ENCODE results near the gene STK10. TPM values are rescaled to one million over a fixed set of nuclear protein-coding genes. Genes with fewer than 3 reads are reported as not detected.

The STK10 gene
- total RNA-seq, 2 donors from 2014 or later, result 16.1 to 23.2 TPM

GRCh38 chr5:172164769-172165212 is 23.2 kb downstream of the STK10 start:
- H3K36me3 ChIP-seq, result no peaks in the 10 kb centered on the region
- H3K27me3 ChIP-seq, result no peaks in the 10 kb centered on the region
- H3K27ac ChIP-seq, result no peak overlapping the region
- H3K9me3 ChIP-seq, result no peaks in the 10 kb centered on the region
- TF ChIP-seq CTCF (IDR thresholded peaks at IDR 0.05), result no peak
- DNase-seq, result no peak
- no peak overlapping the region for H3K4me3 ChIP-seq
- intact Hi-C loops (cut with DNase I), result no loop called here
- H3K4me1 ChIP-seq, result no peaks in the 10 kb centered on the region
- no peak overlapping the region for H3K9ac ChIP-seq (ENCODE audit: low read depth in 2 of 2, low read length in 2 of 2)

- no peaks in the 10 kb centered on the region for H3K9me3 ChIP-seq
- H3K27me3 ChIP-seq, result no peaks in the 10 kb centered on the region
- TF ChIP-seq CTCF (IDR thresholded peaks at IDR 0.05), result no peak
- H3K27ac ChIP-seq, result no peak overlapping the region
- intact Hi-C loops (cut with DNase I), result no loop called here
- DNase-seq, result no peak
- no peak overlapping the region for H3K4me3 ChIP-seq
- no peaks in the 10 kb centered on the region for H3K4me1 ChIP-seq
- no peaks in the 10 kb centered on the region for H3K36me3 ChIP-seq
- no peak overlapping the region for H3K9ac ChIP-seq (ENCODE audit: low read depth in 2 of 2, low read length in 2 of 2)
Observed at GRCh38 chr5:172163346-172163745, 24.7 kb downstream of the STK10 start.

- H3K4me3 ChIP-seq, result no peak overlapping the region
- no peak for TF ChIP-seq CTCF (IDR thresholded peaks at IDR 0.05)
- no peaks in the 10 kb centered on the region for H3K9me3 ChIP-seq
- intact Hi-C loops (cut with DNase I), result no loop called here
- H3K27ac ChIP-seq, result no peak overlapping the region
- H3K9ac ChIP-seq (ENCODE audit: low read depth in 2 of 2, low read length in 2 of 2), result no peak overlapping the region
- no peaks in the 10 kb centered on the region for H3K27me3 ChIP-seq
- H3K4me1 ChIP-seq, result no peaks in the 10 kb centered on the region
- no peaks in the 10 kb centered on the region for H3K36me3 ChIP-seq
- no peak for DNase-seq
Observed at GRCh38 chr5:172162987-172163343, 25.1 kb downstream of the STK10 start.

GRCh38 chr5:172162323-172162986 is 25.6 kb downstream of the STK10 start:
- H3K9me3 ChIP-seq, result no peaks in the 10 kb centered on the region
- no peaks in the 10 kb centered on the region for H3K36me3 ChIP-seq
- H3K4me3 ChIP-seq, result no peak overlapping the region
- H3K9ac ChIP-seq (ENCODE audit: low read depth in 2 of 2, low read length in 2 of 2), result no peak overlapping the region
- TF ChIP-seq CTCF (IDR thresholded peaks at IDR 0.05), result no peak
- no peaks in the 10 kb centered on the region for H3K27me3 ChIP-seq
- H3K27ac ChIP-seq, result no peak overlapping the region
- intact Hi-C loops (cut with DNase I), result no loop called here
- no peaks in the 10 kb centered on the region for H3K4me1 ChIP-seq
- DNase-seq, result no peak

GRCh38 chr5:172160506-172160905 is 27.5 kb downstream of the STK10 start:
- Histone ChIP-seq H3K27me3 (no peaks in the 10 kb centered on the region), H3K27ac (no peak overlapping the region), H3K9ac (ENCODE audit: low read depth in 2 of 2, low read length in 2 of 2) (no peak overlapping the region), H3K4me1 (no peaks in the 10 kb centered on the region), H3K36me3 (no peaks in the 10 kb centered on the region), H3K4me3 (no peak overlapping the region), H3K9me3 (no peaks in the 10 kb centered on the region)
- intact Hi-C loops (cut with DNase I), result no loop called here
- TF ChIP-seq CTCF (IDR thresholded peaks at IDR 0.05), result no peak
- DNase-seq, result no peak

All from colonic mucosa (tissue), 4 donors.